Measurements from ENCODE around the gene REXO4. TPM values are rescaled to one million over a fixed set of nuclear protein-coding genes. Genes with fewer than 3 reads are reported as not detected.
A peak's percentile ranks its signal among the peaks of the same experiment; 100 is the strongest.

Gene REXO4
- polyA plus RNA-seq, 1 of the 3 experiments (the other 2 are of a cell fraction), result 37.3 TPM

GRCh38 chr9:133429214-133429613 lies 11.4 kb upstream of the REXO4 start:
- Histone ChIP-seq H3K4me1 (ENCODE audit: control insufficient read depth in 1 of 2, insufficient read depth in 2 of 2, low read depth in 1 of 2, low read length in 1 of 2) (no peaks in the 10 kb centered on the region), H2AFZ (ENCODE audit: low read depth) (no peak overlapping the region), H3K4me2 (no peak overlapping the region), H3F3A (replicated peaks; ENCODE audit: insufficient read depth) (no peaks in the 10 kb centered on the region), H3K4me3 (ENCODE audit: low read depth in 2 of 2, low read length in 1 of 2) (no peak overlapping the region), H4K20me1 (ENCODE audit: insufficient read depth) (no peaks in the 10 kb centered on the region), H3K9ac (no peak overlapping the region), H3K9me2 (no peaks in the 10 kb centered on the region), H3K9me3 (no peaks in the 10 kb centered on the region), H3K27me3 (ENCODE audit: insufficient read depth) (no peaks in the 10 kb centered on the region), H3K27ac (ENCODE audit: low read depth in 2 of 2, low read length in 1 of 2) (no peak overlapping the region), H3K36me3 (replicated peaks in 1 of 2; ENCODE audit: control insufficient read depth in 1 of 2, insufficient read depth in 2 of 2, low read length in 1 of 2) (no peaks in the 10 kb centered on the region), H3K79me2 (ENCODE audit: insufficient read depth) (no peaks in the 10 kb centered on the region)
- WGBS (ENCODE audit: low lambda C conversion rate), result 88% methylated on average over 18 of the region's 18 CpGs
- ChIA-PET POLR2A (no interaction called here), CTCF (no interaction called here)
- no peak for TF ChIP-seq GATA2 (CRISPR knock-in tag; IDR thresholded peaks at IDR 0.05)
- DNase-seq, result no peak

GRCh38 chr9:133428617-133429101 lies 10.8 kb upstream of the REXO4 start:
- no peaks in the 10 kb centered on the region for H3K9me3 ChIP-seq
- no peak overlapping the region for H3K4me3 ChIP-seq (ENCODE audit: low read depth in 2 of 2, low read length in 1 of 2)
- 47% methylated on average over 23 of the region's 57 CpGs for WGBS (ENCODE audit: low lambda C conversion rate)
- H2AFZ ChIP-seq (ENCODE audit: low read depth), result no peak overlapping the region
- H3K27me3 ChIP-seq (ENCODE audit: insufficient read depth), result no peaks in the 10 kb centered on the region
- H3K9me2 ChIP-seq, result no peaks in the 10 kb centered on the region
- DNase-seq, result peak; percentile 87
- no peaks in the 10 kb centered on the region for H3K36me3 ChIP-seq (replicated peaks in 1 of 2; ENCODE audit: control insufficient read depth in 1 of 2, insufficient read depth in 2 of 2, low read length in 1 of 2)
- H3K4me2 ChIP-seq, result no peak overlapping the region
- H4K20me1 ChIP-seq (ENCODE audit: insufficient read depth), result no peaks in the 10 kb centered on the region
- H3F3A ChIP-seq (replicated peaks; ENCODE audit: insufficient read depth), result no peaks in the 10 kb centered on the region
- H3K79me2 ChIP-seq (ENCODE audit: insufficient read depth), result no peaks in the 10 kb centered on the region
- no peak overlapping the region for H3K27ac ChIP-seq (ENCODE audit: low read depth in 2 of 2, low read length in 1 of 2)
- H3K4me1 ChIP-seq (ENCODE audit: control insufficient read depth in 1 of 2, insufficient read depth in 2 of 2, low read depth in 1 of 2, low read length in 1 of 2), result no peaks in the 10 kb centered on the region
- CTCF ChIA-PET, result interaction anchor here (1.0 to 1.3 kb wide), 2 partner anchors 9 to 18 kb away, joined by 3 to 4 read pairs; no protein-coding TSS in a partner anchor
- H3K9ac ChIP-seq, result no peak overlapping the region
- POLR2A ChIA-PET, result no interaction called here
- TF ChIP-seq NFIC (IDR thresholded peaks at IDR 0.05; ENCODE audit: borderline replicate concordance), result no peak
- no peak for TF ChIP-seq TEAD4 (IDR thresholded peaks at IDR 0.05; ENCODE audit: borderline replicate concordance, insufficient read depth)
- TF ChIP-seq IRF3 (IDR thresholded peaks at IDR 0.05; ENCODE audit: low read depth, low read length), result no peak
- TF ChIP-seq FOXM1 (IDR thresholded peaks at IDR 0.05; ENCODE audit: low read depth), result no peak
- TF ChIP-seq RFX5 (IDR thresholded peaks at IDR 0.05; ENCODE audit: low read length), result no peak
- no peak for TF ChIP-seq RAD21 (IDR thresholded peaks at IDR 0.05; ENCODE audit: low read length)
- TF ChIP-seq FOXJ3 (CRISPR knock-in tag; IDR thresholded peaks at IDR 0.05), result no peak
- no peak for TF ChIP-seq YY1 (IDR thresholded peaks at IDR 0.05; ENCODE audit: low read depth)
- no peak for TF ChIP-seq MXI1 (IDR thresholded peaks at IDR 0.05; ENCODE audit: low read depth, low read length)
- no peak for TF ChIP-seq SMC3 (IDR thresholded peaks at IDR 0.05; ENCODE audit: low read depth, low read length)
- no peak for TF ChIP-seq ZBTB33 (IDR thresholded peaks at IDR 0.05; ENCODE audit: borderline replicate concordance, low read depth)
- TF ChIP-seq USF1 (IDR thresholded peaks at IDR 0.05; ENCODE audit: borderline replicate concordance, low read depth), result no peak
- no peak for TF ChIP-seq JUND (IDR thresholded peaks at IDR 0.05)
- TF ChIP-seq TAF1 (IDR thresholded peaks at IDR 0.05; ENCODE audit: borderline replicate concordance, low read depth, low read length), result no peak
- no peak for TF ChIP-seq CHD2 (IDR thresholded peaks at IDR 0.05; ENCODE audit: low read length, partially characterized antibody)
- TF ChIP-seq GABPA (IDR thresholded peaks at IDR 0.05; ENCODE audit: low read depth), result no peak
- no peak for TF ChIP-seq USF2 (IDR thresholded peaks at IDR 0.05; ENCODE audit: borderline replicate concordance, low read depth, low read length)
- TF ChIP-seq MEF2A (IDR thresholded peaks at IDR 0.05; ENCODE audit: borderline replicate concordance, low read depth), result no peak
- no peak for TF ChIP-seq EP300 (IDR thresholded peaks at IDR 0.05; ENCODE audit: borderline replicate concordance in 1 of 2, low read depth in 1 of 2, low read length in 1 of 2)
